ENCODE results near the gene GABRA6.

Gene GABRA6

GRCh38 chr5:161707382-161707781, 21.9 kb downstream of the GABRA6 start:
- no peak overlapping the region for H2AFZ ChIP-seq (ENCODE audit: low read length)
- no peak overlapping the region for H3K4me3 ChIP-seq (ENCODE audit: low read length)
- DNase-seq: no peak
- no peak for TF ChIP-seq EZH2phosphoT487 (IDR thresholded peaks at IDR 0.05; ENCODE audit: low read length)
- no peak for TF ChIP-seq EZH2 (optimal IDR thresholded peaks at IDR 0.05; ENCODE audit: low read depth, low read length)
- TF ChIP-seq, protein P1, sequence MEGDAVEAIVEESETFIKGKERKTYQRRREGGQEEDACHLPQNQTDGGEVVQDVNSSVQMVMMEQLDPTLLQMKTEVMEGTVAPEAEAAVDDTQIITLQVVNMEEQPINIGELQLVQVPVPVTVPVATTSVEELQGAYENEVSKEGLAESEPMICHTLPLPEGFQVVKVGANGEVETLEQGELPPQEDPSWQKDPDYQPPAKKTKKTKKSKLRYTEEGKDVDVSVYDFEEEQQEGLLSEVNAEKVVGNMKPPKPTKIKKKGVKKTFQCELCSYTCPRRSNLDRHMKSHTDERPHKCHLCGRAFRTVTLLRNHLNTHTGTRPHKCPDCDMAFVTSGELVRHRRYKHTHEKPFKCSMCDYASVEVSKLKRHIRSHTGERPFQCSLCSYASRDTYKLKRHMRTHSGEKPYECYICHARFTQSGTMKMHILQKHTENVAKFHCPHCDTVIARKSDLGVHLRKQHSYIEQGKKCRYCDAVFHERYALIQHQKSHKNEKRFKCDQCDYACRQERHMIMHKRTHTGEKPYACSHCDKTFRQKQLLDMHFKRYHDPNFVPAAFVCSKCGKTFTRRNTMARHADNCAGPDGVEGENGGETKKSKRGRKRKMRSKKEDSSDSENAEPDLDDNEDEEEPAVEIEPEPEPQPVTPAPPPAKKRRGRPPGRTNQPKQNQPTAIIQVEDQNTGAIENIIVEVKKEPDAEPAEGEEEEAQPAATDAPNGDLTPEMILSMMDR (IDR thresholded peaks at IDR 0.05; ENCODE audit: low read length): no peak
- H3K27ac ChIP-seq (ENCODE audit: low read length): no peak overlapping the region
- H3K9me2 ChIP-seq (replicated peaks; ENCODE audit: insufficient read depth, low read length): no peaks in the 10 kb centered on the region
- no peaks in the 10 kb centered on the region for H3K27me3 ChIP-seq (replicated peaks; ENCODE audit: insufficient read depth, low read length)
- no peaks in the 10 kb centered on the region for H3F3A ChIP-seq (ENCODE audit: insufficient read depth, low read length)
- no peaks in the 10 kb centered on the region for H3K9me3 ChIP-seq (replicated peaks; ENCODE audit: insufficient read depth, low read length)
- H3K79me2 ChIP-seq (ENCODE audit: low read length): no peaks in the 10 kb centered on the region
- H4K20me1 ChIP-seq (ENCODE audit: insufficient read depth, low read length): no peaks in the 10 kb centered on the region
- no peak overlapping the region for H3K9ac ChIP-seq (ENCODE audit: low read length)
- no peak overlapping the region for H3K4me2 ChIP-seq (ENCODE audit: low read depth, low read length)
- H3K36me3 ChIP-seq (replicated peaks; ENCODE audit: insufficient read depth, low read length): no peaks in the 10 kb centered on the region
- no peaks in the 10 kb centered on the region; the same call in 1 of the 2 replicates for H3K4me1 ChIP-seq (ENCODE audit: low read length)

DNA sequence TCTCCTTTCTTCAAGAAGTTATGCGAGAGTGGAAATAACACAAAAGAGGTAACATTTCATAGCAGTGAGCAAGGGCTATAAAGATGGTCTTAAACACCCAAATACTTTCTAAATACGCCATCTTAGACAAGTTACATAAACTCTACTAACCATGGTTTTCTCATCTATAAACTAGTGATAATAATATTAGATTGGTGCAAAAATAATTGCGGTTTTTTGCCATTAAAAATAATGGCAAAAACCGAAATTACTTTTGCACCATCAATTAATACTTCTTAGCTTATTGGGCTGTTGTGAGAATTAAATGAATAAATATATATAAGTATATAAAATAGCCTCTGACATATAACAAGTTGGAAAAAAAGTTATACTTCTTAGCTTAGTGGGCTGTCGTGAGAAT, 23.7 kb downstream of the GABRA6 start:
- Histone ChIP-seq H3K36me3 (replicated peaks; ENCODE audit: insufficient read depth, low read length) (no peaks in the 10 kb centered on the region), H3K79me2 (ENCODE audit: low read length) (no peaks in the 10 kb centered on the region), H4K20me1 (ENCODE audit: insufficient read depth, low read length) (no peaks in the 10 kb centered on the region), H3K9me2 (replicated peaks; ENCODE audit: insufficient read depth, low read length) (no peaks in the 10 kb centered on the region), H3K4me1 (ENCODE audit: low read length) (no peaks in the 10 kb centered on the region; the same call in 1 of the 2 replicates), H3K9me3 (replicated peaks; ENCODE audit: insufficient read depth, low read length) (no peaks in the 10 kb centered on the region), H3K4me3 (ENCODE audit: low read length) (no peak overlapping the region), H3K9ac (ENCODE audit: low read length) (no peak overlapping the region), H3K27me3 (replicated peaks; ENCODE audit: insufficient read depth, low read length) (no peaks in the 10 kb centered on the region), H3F3A (ENCODE audit: insufficient read depth, low read length) (no peaks in the 10 kb centered on the region), H2AFZ (ENCODE audit: low read length) (no peak overlapping the region), H3K27ac (ENCODE audit: low read length) (no peak overlapping the region), H3K4me2 (ENCODE audit: low read depth, low read length) (no peak overlapping the region)
- DNase-seq: no peak
- no peak for TF ChIP-seq EZH2phosphoT487 (IDR thresholded peaks at IDR 0.05; ENCODE audit: low read length)
- TF ChIP-seq, protein P1 (IDR thresholded peaks at IDR 0.05; ENCODE audit: low read length): no peak
- no peak for TF ChIP-seq EZH2 (optimal IDR thresholded peaks at IDR 0.05; ENCODE audit: low read depth, low read length)

GRCh38 chr5:161713042-161713441, 27.5 kb downstream of the GABRA6 start:
- Histone ChIP-seq H3K79me2 (ENCODE audit: low read length) (no peaks in the 10 kb centered on the region), H3K36me3 (replicated peaks; ENCODE audit: insufficient read depth, low read length) (no peaks in the 10 kb centered on the region), H3K27me3 (replicated peaks; ENCODE audit: insufficient read depth, low read length) (no peaks in the 10 kb centered on the region), H3F3A (ENCODE audit: insufficient read depth, low read length) (no peaks in the 10 kb centered on the region), H3K9ac (ENCODE audit: low read length) (no peak overlapping the region), H3K4me1 (ENCODE audit: low read length) (no peaks in the 10 kb centered on the region), H3K27ac (ENCODE audit: low read length) (no peak overlapping the region), H2AFZ (ENCODE audit: low read length) (no peak overlapping the region), H3K4me3 (ENCODE audit: low read length) (no peak overlapping the region), H3K9me3 (replicated peaks; ENCODE audit: insufficient read depth, low read length) (no peaks in the 10 kb centered on the region), H3K9me2 (replicated peaks; ENCODE audit: insufficient read depth, low read length) (no peaks in the 10 kb centered on the region), H3K4me2 (ENCODE audit: low read depth, low read length) (no peak overlapping the region), H4K20me1 (ENCODE audit: insufficient read depth, low read length) (no peaks in the 10 kb centered on the region)
- no peak for DNase-seq
- TF ChIP-seq EZH2 (optimal IDR thresholded peaks at IDR 0.05; ENCODE audit: low read depth, low read length) (no peak), EZH2phosphoT487 (IDR thresholded peaks at IDR 0.05; ENCODE audit: low read length) (no peak)
- TF ChIP-seq, protein P1 (IDR thresholded peaks at IDR 0.05; ENCODE audit: low read length): no peak

Data from MM.1S (cell line).